HG02943 (cell line): ENCODE measurements around the gene TMEM186.
"Not testable (repeated sequence)": the region's sequence is repeated elsewhere in the genome, so short reads cannot be mapped to it uniquely, and the experiment has no call there.

Experiments
- ATAC-seq: cut with Tn5 transposase; IDR thresholded peaks from one replicate; pipeline ENCODE4 v1.9.1; 2021; ENCODE audit warnings: mild to moderate bottlenecking, low read depth, moderate library complexity; ENCODE audit not compliant: unreplicated experiment

TMEM186 gene, protein sequence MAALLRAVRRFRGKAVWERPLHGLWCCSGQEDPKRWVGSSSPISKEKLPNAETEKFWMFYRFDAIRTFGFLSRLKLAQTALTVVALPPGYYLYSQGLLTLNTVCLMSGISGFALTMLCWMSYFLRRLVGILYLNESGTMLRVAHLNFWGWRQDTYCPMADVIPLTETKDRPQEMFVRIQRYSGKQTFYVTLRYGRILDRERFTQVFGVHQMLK

DNA sequence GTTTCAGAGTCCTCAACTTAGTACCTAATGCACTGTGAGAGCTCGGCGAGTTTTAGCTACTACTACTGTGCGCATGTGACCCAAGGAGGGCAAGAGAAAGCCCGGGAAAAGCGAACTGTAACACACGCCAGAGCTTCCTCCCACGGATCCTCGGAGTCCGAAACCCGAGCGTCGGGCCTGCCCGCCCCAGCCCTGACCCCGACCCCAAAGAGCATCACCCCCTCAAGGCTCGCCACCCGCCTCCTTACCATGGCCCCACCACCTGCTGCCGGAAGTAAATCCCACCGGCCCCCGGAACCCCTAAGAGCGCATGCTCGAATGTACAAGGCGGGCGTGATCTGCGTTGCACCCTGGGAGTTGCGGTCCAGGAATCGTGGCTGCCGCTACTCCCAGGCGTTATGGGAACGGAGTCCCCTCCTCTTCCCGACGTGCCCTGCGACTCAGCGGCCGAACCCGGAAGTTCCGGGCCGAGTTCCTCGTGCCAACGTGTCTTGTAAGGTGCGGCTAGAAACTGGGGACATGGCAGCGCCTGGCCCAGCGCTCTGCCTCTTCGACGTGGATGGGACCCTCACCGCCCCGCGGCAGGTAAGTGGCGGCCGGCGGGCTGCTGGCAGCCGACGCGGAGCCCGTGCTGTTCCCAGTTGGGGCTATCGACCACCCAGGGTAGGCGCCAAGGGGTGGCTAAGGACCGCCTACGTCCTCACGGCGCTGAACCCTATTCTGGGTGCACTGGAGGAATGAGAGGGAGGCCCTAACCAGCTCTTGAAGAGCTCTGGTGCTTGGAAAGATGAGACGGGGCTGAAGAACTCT is at the start of gene TMEM186, which contains the start of gene PMM2:
TSS of gene TMEM186 (minus strand) at position 276 of the 810 bp plus-strand sequence. CDS start at position 251, 25 bp downstream.
TSS of gene PMM2 (plus strand) at position 476 of the 810 bp plus-strand sequence. CDS start at position 520, 44 bp downstream.
- peak; percentile 90 for ATAC-seq

DNA sequence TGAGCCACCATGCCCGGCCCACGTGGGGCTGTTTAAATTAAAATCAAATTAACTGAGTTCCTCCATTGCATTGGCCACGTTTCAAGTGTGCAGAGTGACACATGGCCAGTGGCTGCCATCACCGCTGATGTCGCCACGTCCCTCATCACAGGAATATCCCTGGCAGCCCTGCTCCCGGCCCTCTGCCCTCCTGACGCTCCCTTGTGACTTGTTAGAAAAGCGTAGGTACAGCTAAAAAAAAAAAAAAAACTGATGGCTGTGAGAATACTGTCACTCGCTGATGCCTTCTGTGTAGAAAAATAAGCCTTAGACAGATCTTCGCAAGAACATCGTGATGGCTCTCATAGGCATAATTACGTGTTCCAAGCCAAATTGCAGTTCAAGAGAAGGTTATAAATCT is 49.7 kb upstream of the TMEM186 start:
- ATAC-seq = no peak

DNA sequence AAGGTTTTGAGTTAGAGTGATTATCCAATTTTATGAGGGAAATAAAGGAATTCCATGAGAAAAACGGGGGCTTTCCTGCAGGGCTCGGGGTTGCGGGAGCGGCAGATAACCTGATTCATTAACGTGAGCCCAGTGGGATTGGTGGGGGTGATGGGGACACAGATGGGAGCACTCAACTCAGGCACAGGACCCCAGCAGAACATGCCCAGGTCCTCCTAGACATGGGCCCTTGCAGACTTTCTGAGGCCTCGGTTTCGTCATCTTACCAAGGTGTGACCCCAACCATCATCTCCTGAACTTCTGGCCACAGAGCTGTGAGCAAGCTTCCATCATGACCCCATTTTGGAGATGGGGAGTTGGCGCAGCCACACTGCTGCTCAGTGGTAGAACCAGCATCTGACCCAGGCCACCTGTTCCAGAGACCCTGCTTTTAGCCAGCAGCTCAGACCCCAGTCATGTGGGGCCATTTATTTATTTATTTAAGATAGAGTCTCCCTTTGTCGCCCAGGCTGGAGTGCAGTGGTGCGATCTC is 49.0 kb upstream of the TMEM186 start:
- ATAC-seq = no peak

DNA sequence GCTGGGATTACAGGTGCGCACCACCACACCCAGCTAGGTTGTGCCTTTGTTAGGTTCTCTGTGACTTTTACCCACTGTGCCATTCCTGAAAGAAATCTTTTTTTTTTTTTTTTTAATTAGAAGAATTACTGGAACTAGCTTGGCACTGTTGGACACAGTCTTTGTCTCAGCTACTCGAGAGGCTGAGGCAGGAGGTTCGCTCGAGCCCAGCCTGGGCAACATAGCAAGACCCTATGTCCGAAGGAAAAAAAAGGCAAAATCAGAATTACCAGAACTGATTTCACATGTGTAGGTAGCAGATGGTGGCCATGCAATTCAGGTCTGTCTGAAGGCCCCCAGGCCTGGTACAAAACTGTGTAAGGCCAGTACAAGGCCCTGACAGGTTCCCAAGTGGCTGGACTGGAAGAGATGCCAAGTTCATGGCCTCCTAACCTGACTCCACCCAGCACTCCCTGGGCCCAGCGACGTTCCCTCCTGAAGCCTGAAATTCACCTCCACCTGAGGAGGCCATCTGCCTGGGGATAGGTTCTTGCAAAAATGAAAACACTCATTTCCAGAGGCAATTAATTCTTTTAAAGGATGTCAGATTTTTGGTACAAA is 48.4 kb upstream of the TMEM186 start:
- no peak for ATAC-seq

DNA sequence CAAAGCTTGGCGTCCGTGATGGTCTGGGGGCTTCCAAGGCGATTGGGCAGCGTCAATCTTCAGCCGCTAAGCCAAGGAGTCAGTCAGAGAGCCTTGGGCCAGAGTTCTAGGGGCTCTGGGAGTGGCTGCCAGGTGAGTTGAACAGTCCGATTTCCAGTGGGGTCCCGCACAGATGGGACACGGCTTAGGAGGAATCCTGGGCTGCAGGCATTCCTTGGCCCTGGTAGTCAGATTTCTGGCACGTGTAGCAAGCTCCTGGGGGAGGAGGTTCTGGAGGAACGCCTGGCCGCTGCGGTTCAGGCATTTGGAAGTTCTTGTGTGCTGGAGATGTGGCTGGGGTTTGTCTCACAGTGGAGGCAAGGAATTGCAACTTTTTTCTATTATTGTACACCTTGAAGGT is 45.9 kb upstream of the TMEM186 start:
- ATAC-seq = not testable (repeated sequence)

DNA sequence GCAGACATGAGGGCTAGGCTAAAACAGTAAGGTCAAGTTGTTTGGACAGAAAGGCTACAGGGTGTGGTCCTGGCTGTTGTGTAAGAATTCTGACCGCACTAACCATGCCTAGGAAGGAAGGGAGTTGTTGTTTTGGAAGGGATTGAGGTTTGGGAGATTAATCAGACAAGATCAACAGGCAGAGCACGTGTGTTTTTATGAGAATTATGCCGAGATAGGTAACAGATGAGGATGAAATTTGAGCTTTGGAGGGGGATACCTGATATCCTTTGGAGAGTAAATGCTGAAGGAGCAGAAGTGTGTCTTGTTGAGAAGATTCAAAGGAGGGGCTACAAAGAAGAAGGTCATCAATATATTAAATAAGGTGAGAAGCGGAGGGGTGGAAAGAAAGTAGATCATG is 44.6 kb upstream of the TMEM186 start:
- not testable (repeated sequence) for ATAC-seq

DNA sequence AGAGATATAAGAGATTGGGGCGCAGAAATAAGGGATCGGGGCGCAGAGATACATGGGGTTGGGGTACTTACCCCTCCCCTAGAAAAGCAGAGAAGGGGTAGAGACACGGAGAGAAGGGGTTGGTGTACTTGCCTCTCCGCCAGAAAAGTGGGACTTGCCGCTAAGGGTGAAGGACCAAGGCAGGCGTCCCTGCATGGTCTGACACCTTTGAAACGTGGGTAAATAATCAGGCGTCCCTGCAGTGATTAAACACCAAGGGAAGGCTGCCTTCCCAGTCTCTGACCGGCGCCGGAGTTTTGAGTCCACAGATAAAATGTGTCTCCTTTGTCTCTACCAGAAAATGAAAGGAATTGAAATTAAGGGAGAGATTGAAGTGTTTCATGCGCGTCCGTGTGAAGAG is 40.2 kb upstream of the TMEM186 start:
- ATAC-seq = not testable (repeated sequence)

DNA sequence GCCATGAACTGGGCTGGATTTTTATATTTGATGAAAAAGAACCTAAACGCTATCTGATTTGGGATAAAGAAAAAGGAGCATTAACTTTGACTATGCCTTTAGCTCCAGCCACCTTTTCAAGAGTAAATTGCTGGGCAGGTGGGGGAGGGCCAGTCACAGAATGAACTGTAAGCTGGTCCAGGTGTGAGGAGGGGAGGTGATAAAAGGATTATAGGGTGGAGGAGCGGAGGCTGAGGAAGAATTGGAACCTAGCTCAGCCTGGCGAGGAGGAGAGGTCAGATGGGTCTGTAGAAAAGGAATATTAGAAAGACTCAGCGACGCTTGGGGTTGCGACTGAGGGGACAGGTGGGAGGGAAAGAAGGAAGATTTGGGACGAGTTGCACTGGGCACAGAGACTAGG is 39.4 kb upstream of the TMEM186 start:
- not testable (repeated sequence) for ATAC-seq

DNA sequence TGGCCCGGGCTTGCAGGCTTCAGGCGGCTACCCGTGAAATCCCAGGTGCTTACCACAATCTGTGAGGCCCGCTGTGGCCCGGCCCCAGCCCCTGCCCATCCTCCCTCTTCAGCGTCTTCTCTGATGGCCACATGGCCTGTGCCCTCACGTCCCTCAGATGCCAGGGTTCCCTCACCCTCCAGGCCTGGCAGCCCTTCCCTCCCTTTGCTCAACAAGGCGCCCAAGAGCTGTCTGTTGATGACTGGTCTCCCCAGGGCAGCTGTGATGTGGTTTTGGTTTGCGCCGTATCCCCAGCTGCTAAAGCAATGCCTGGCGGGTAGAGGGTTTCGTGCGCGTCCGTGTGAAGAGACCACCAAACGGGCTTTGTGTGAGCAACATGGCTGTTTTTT is 35.3 kb upstream of the TMEM186 start:
- no peak for ATAC-seq

DNA sequence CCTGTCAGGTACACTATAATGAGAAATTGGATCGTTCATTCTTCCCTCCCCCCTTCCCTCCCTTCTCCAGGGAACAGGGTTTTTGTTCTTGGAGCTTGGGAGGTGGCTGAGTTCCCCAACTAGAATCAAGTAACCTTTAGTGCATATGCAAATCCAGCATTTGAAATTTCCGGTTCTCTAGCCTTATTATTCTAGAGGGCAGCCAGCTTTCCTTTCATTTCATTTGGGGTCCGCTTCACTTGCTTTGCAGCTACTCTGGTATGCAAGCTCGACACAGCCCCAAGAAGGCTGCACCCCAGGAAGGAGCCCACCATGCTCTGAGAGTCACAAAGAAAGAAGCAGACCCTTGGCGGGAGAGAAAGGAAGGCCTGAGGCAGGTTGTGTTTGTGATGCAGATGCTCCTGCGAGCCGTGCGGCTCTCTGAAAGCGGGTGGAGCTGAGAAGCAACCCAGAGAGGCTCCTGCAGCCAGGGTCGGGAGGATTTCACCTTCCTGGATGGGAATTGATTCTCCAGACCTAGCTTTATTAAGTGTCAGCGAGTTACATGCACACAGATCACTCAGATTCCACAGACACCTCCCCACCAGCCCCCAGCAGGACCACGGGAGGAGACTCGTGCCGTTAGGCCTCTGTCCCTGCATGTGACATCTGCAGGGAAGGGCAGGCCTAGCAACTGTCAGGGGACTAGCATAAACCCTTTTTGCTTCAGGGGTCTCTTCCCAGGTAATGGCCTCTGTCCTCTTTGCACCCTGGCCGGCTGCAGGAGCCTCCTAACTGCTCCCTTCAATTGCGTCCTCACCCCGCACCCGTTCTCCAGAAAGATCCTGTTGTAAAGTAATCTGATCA is 34.7 kb upstream of the TMEM186 start:
- ATAC-seq = no peak

DNA sequence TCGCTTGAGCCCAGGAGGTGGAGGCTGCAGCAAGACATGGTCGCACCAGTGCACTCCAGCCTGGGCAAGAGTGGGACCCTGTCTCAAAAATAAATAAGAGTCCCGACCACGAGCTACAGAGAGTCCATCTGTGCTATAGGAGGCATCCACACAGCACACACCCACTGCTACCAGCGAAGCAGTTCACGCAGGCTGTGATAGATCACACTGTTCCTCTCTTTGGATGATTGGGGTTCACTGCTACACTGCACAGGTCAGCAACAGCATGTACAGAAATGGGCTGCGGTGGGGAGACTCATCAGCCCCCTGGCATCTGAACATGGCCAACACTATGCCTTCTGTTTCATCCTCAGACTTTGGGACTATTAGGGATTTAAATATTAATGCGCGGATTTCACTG is 34.0 kb upstream of the TMEM186 start:
- no peak for ATAC-seq

DNA sequence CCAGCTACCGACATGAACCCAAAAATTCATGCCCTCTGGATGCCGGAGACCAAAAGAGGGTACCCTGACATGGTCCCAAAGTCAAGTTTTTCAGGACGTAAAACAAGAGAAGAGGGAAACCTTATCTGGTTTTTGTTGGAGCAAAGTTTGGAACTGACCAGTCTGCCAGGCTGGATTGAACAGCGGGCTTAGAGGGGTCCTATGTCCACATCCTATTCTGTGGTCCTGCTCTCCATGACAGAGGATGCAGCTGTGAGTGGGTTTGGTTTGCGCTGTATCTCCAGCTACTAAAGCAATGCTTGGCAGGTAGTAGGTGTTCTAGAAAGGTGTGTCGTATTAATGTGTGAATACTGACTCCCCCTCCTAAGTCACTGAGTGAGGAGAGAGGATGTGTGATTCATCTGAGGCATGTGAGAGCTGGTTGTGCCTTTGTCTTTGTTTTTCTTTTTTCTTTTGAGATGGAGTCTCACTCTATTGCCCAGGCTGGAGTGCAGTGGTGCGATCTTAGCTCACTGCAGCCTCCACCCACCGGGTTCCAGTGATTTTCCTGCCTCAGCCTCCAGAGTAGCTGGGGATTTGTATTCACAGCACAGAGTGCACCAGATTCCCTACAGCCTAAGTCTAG is 31.2 kb upstream of the TMEM186 start:
- no peak for ATAC-seq

DNA sequence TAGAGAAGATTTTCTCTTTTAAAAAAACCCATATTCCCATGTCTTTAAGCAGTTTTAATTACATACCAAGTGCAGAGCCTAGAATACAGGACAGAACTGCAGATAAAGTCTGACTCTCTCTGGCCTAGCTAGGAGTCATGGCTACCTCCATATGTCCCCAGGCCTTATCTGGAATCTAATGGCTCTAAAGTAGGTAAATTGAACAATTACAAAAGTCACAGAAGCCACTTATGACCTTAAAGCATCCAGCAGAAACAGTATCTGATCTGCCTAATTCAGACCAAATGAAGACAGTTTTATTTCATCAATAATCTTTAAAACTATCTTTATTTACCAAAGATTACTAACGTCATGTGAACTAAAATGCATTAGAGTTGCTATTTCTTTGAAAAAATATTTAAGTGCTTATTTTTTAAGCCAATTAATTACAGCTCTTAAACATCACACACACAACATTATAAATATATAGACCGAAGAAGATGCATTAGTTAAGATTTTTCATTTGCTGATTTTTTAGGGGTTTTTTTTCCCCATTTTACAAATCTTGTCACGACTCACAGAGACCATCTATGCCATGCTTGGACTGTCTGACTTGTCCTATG is 28.9 kb upstream of the TMEM186 start:
- no peak for ATAC-seq

DNA sequence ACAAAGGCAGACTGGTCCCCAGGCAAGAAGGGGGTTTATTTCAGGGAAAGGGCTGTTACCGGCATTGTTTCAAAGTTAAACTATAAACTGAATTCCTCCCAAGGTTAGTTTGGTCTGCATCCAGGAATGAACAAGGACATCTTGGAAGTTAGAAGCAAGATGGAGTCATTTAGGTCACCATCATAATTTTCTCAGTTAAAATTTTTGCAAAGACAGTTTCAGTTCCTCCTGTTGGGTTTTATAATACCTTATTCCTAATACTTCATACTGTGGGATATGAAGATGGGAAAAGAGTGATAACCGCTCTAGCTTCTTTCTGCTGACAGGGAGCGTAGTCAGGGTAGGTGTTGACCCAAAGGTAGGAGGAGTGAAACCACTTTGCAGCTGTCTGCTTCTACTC is 25.0 kb upstream of the TMEM186 start:
- ATAC-seq = no peak

DNA sequence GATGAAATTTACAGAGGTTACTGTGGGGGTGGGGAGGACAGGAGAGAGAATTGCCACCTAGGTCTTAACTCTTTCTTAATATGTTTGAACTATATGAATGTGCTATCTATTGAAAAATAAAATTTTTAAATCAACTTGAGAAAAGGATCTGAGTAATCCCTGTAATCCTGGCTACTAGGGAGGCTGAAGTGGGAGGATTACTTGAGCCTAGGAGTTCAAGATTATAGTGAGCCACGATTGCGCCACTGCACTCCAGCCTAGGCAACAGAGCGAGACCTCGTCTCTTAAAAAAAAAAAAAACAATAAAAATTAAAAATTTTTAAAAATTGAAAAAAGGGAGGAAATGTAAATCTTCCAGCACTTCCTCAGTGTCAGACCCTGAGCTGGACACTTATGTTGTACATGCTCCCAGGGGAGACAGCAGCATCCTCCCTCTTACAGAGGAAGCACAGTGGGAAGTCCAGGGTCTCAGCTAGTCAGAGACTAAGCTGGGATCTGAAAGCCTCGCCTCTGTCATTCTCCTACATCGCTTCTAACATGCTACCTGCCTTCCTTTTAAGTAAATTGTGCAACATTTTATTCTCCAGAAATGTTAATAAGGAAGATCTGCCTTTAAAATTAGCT is 22.1 kb upstream of the TMEM186 start:
- no peak for ATAC-seq

DNA sequence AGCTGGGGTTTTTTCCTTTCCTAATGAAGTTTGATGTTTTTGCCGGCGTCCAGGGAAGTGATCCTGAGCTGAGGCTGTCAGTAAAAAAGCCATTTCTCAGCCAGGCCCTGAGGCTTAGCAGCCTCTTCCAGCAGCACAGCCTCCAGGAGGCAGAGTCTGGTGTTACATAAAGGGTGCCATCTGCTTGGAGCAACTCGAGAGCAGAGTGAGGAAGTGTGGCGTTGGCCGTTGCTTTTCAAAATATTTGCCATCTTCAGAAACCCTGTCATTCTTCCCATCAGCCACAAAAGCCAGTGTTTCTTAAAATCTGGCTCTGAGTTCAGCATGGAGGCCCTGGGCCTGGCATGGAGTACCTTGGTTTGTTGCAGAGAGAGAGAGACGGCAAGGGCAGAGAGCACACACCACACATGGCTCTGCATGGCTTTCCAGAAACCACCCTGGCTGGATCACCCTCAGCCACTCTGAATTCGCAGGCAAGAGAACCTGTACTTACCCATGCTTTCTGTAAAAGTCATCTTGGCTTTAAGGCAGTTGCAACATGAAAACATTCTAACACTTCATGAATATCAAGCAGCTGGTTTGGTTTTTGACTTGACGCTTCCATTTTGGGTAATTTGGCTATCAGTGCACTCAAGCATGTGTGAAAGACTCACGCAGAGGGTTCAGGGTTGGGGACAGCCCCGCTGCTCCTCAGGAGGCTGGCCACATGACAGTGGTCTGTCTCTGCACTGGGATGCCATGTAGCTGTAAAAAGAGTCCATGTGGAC is 21.2 kb upstream of the TMEM186 start:
- no peak for ATAC-seq

DNA sequence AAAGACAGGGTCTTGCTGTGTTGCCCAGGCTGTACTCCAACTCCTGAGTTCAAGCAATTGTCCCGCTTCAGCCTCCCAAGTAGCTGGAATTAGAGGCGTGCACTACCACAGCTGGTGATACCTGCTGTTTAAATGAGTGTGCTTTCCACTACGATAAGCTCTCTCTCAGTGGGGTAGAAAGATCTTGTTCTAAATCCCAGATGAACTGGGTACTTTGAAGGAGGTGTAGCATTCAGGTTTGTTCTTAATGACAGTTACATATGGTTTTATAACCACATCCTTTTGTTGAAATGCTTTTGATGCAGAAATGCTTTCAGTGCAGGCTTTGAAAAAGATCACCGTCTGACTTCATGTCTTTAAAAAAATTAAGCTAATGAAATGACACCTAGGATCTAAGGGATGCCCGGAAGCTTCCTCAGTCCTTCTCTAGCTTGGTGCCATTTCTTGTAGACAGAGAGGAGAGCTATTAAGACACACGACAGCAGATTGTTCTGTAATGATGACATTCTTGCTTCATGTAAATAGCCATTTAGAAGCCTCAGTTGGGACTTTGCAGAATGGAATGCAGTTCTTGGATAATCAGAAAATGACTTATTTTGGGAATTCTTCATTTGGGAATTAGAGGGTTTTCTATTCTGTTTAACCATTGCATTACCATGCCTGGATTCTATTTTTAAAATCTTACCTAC is 19.7 kb upstream of the TMEM186 start:
- no peak for ATAC-seq
